WERI-Rb-1 (cell line): ENCODE measurements around the gene MAML2.

Experiments
- DNase-seq: peaks from one replicate; pipeline ENCODE4 v3.0.0-alpha.2; 2020
- H3K27ac ChIP-seq: fragments of 250-450 bp; sonication (Bioruptor Pico); 2 replicates; pipeline ENCODE4 v1.5.1; 2020; ENCODE audit warnings: mild to moderate bottlenecking, moderate library complexity
- H3K27me3 ChIP-seq: fragments of 250-450 bp; sonication (Bioruptor Pico); 2 replicates; pipeline ENCODE4 v1.5.1; 2021; ENCODE audit warnings: mild to moderate bottlenecking, low read depth, moderate library complexity; ENCODE audit not compliant: insufficient read depth, severe bottlenecking
- H3K36me3 ChIP-seq: fragments of 250-450 bp; sonication (Bioruptor Pico); 2 replicates; pipeline ENCODE4 v1.5.1; 2020; ENCODE audit warnings: mild to moderate bottlenecking, moderate library complexity
- H3K4me3 ChIP-seq: 2 replicates; pipeline ENCODE4 v1.5.1; 2011; ENCODE audit warnings: low read depth, mild to moderate bottlenecking, control low read depth, low read length
- H3K9me3 ChIP-seq: fragments of 250-450 bp; sonication (Bioruptor Pico); 2 replicates; pipeline ENCODE4 v1.5.1; 2021; ENCODE audit warnings: mild to moderate bottlenecking, moderate library complexity; ENCODE audit not compliant: severe bottlenecking
- CTCF ChIP-seq: IDR thresholded peaks from 2 replicates; pipeline ENCODE4 v1.5.1; 2011; ENCODE audit warnings: low read depth, mild to moderate bottlenecking, control low read depth, inconsistent platforms, low read length

MAML2 gene

GRCh38 chr11:96324912-96325311, 18.1 kb downstream of the MAML2 start:
- Histone ChIP-seq H3K36me3 (peaks cover 3% of the 10 kb centered on the region), H3K9me3 (no peaks in the 10 kb centered on the region), H3K4me3 (no peak overlapping the region), H3K27ac (no peak overlapping the region), H3K27me3 (no peaks in the 10 kb centered on the region)
- DNase-seq = no peak
- no peak for TF ChIP-seq CTCF

GRCh38 chr11:96323642-96323985, 19.4 kb downstream of the MAML2 start:
- peaks cover 3% of the 10 kb centered on the region for H3K36me3 ChIP-seq
- H3K4me3 ChIP-seq = no peak overlapping the region
- H3K27ac ChIP-seq = no peak overlapping the region
- no peak for DNase-seq
- TF ChIP-seq CTCF = no peak
- no peaks in the 10 kb centered on the region for H3K27me3 ChIP-seq
- H3K9me3 ChIP-seq = no peaks in the 10 kb centered on the region

GRCh38 chr11:96322775-96323641, 20.0 kb downstream of the MAML2 start:
- no peaks in the 10 kb centered on the region for H3K27me3 ChIP-seq
- TF ChIP-seq CTCF = no peak
- no peak overlapping the region for H3K4me3 ChIP-seq
- no peak overlapping the region for H3K27ac ChIP-seq
- peaks cover 3% of the 10 kb centered on the region for H3K36me3 ChIP-seq
- no peaks in the 10 kb centered on the region for H3K9me3 ChIP-seq
- no peak for DNase-seq

GRCh38 chr11:96321091-96321490, 21.9 kb downstream of the MAML2 start:
- H3K27me3 ChIP-seq = no peaks in the 10 kb centered on the region
- H3K27ac ChIP-seq = no peak overlapping the region
- no peak for TF ChIP-seq CTCF
- H3K4me3 ChIP-seq = no peak overlapping the region
- peaks cover 8% of the 10 kb centered on the region; the same call in 1 of the 2 replicates for H3K36me3 ChIP-seq
- H3K9me3 ChIP-seq = no peaks in the 10 kb centered on the region
- no peak for DNase-seq

GRCh38 chr11:96319898-96320656, 22.9 kb downstream of the MAML2 start:
- no peak for TF ChIP-seq CTCF
- DNase-seq = no peak
- Histone ChIP-seq H3K27me3 (no peaks in the 10 kb centered on the region), H3K36me3 (peaks cover 8% of the 10 kb centered on the region; the same call in 1 of the 2 replicates), H3K9me3 (no peaks in the 10 kb centered on the region), H3K27ac (no peak overlapping the region), H3K4me3 (no peak overlapping the region)
